HepG2 (cell line): ENCODE data around the gene PLK2. TPM values are rescaled to one million over a fixed set of nuclear protein-coding genes. Genes with fewer than 3 reads are reported as not detected.

Experiments
- ATAC-seq: fragments of 200-7000 bp; cut with Tn5 transposase; 3 replicates; pipeline ENCODE4 v1.9.1; 2020; ENCODE audit warnings: mild to moderate bottlenecking, moderate library complexity
- BruUV-seq: library from RNA; stranded (reverse); fragments of 400-500 nt; replicated peaks from 2 replicates; lab custom pipeline; 2021; lab: Mats Ljungman, UMichigan
- CTCF ChIA-PET: fragments of 300-600 bp; formaldehyde crosslinking; extraction: SDS; loops from one replicate; lab custom pipeline; 2021; ENCODE audit warnings: low total read pairs, inconsistent platforms, low intra/inter-chr PET ratio; lab: Yijun Ruan, JAX
- POLR2A ChIA-PET: fragments of 350-600 bp; sonication (Branson Sonifier 250); formaldehyde crosslinking; loops from one replicate; lab custom pipeline; 2020; ENCODE audit warnings: antibody characterized with exemption, inconsistent platforms; lab: Yijun Ruan, JAX
- DNase-seq: peaks from one replicate; pipeline ENCODE4 v3.0.0-alpha.2; 2015; ENCODE audit warnings: low spot score
- FAIRE-seq: peaks from 3 replicates; lab custom pipeline; 2011; peaks lifted over from hg19 to GRCh38; lab: Jason Lieb, UNC
- H2AFZ ChIP-seq: one replicate; pipeline ENCODE4 v1.6.1; 2011; ENCODE audit warnings: low read length, inconsistent platforms
- H3K27ac ChIP-seq: fragments of 300-600 bp; 3 replicates; pipeline ENCODE4 v1.8.0; 2011; ENCODE audit warnings: mixed run types, mild to moderate bottlenecking, mixed read lengths, low read length, inconsistent platforms; ENCODE audit not compliant: insufficient read depth; ENCODE audit errors: extremely low read length
- H3K27me3 ChIP-seq, 2 experiments: fragments of 200-600 bp in 1 of 2; 2 replicates in 1 of 2; 3 replicates in 1 of 2; pipeline versions ENCODE4 v1.6.0 to v1.8.0; 2011; ENCODE audit warnings: low read length in 2 of 2, mild to moderate bottlenecking in 2 of 2, moderate library complexity in 2 of 2, inconsistent platforms in 1 of 2; ENCODE audit not compliant: insufficient read depth in 2 of 2, control insufficient read depth in 1 of 2
- H3K36me3 ChIP-seq, 2 experiments: fragments of 200-600 bp in 1 of 2; replicated peaks in 1 of 2; 2 replicates in 1 of 2; 3 replicates in 1 of 2; pipeline versions ENCODE4 v1.5.1 to v1.8.0; 2011; ENCODE audit warnings: low read length in 2 of 2, inconsistent platforms in 1 of 2; ENCODE audit not compliant: insufficient read depth in 2 of 2, control insufficient read depth in 1 of 2
- H3K4me1 ChIP-seq: 2 replicates; pipeline ENCODE4 v1.5.1; 2012; ENCODE audit warnings: low read length, inconsistent platforms; ENCODE audit not compliant: insufficient read depth
- H3K4me2 ChIP-seq: 2 replicates; pipeline ENCODE4 v1.6.0; 2011; ENCODE audit warnings: low read depth, low read length, inconsistent platforms
- H3K4me3 ChIP-seq, 3 experiments: fragments of 200-600 bp in 1 of 3; sonication (generic), shearing (Covaris generic) in 1 of 3; replicated peaks in 1 of 3; 2 replicates each; pipeline ENCODE4 v1.5.1; 2011 to 2016; ENCODE audit warnings: low read length in 3 of 3, inconsistent platforms in 2 of 3, low read depth in 2 of 3, mild to moderate bottlenecking in 2 of 3, control low read depth in 1 of 3, mixed read lengths in 1 of 3; ENCODE audit not compliant: insufficient read depth in 1 of 3
- H3K79me2 ChIP-seq: one replicate; pipeline ENCODE4 v1.6.1; 2011; ENCODE audit warnings: low read length, inconsistent platforms; ENCODE audit not compliant: insufficient read depth
- H3K9ac ChIP-seq: 2 replicates; pipeline ENCODE4 v1.6.0; 2011; ENCODE audit warnings: mild to moderate bottlenecking, low read depth, low read length, inconsistent platforms; ENCODE audit not compliant: insufficient read depth
- H3K9me3 ChIP-seq: 2 replicates; pipeline ENCODE4 v1.5.1; 2012; ENCODE audit warnings: mild to moderate bottlenecking, low read length
- H4K20me1 ChIP-seq: 2 replicates; pipeline ENCODE4 v1.6.0; 2011; ENCODE audit warnings: inconsistent platforms, mild to moderate bottlenecking, low read length, moderate library complexity; ENCODE audit not compliant: insufficient read depth
- CBX2 ChIP-seq, 2 experiments: fragments of 200-600 bp in 1 of 2; sonication (generic); formaldehyde crosslinking in 1 of 2; IDR thresholded peaks; 2 replicates each; pipeline versions ENCODE4 v1.7.0 to v1.8.1; 2018 to 2022; ENCODE audit warnings: low read depth in 2 of 2, low read length in 1 of 2, mild to moderate bottlenecking in 1 of 2, missing genetic modification reagents in 1 of 2
- FOSL2 ChIP-seq: sonication (generic); formaldehyde crosslinking; IDR thresholded peaks from 2 replicates; pipeline ENCODE4 v1.4.0; 2020; ENCODE audit warnings: missing genetic modification reagents
- GATAD2A ChIP-seq: IDR thresholded peaks from 2 replicates; pipeline ENCODE4 v1.6.1; 2016
- MAFF ChIP-seq: IDR thresholded peaks from 2 replicates; pipeline ENCODE4 v1.6.1; 2011; ENCODE audit warnings: low read depth, low read length, improper control_type of control experiment
- MBNL3 ChIP-seq: fragments of 250-450 bp; sonication (Bioruptor Pico); conservative IDR thresholded peaks from 2 replicates; pipeline ENCODE4 v1.8.0; 2022; ENCODE audit warnings: mild to moderate bottlenecking, inconsistent platforms
- NFIC ChIP-seq: IDR thresholded peaks from 2 replicates; pipeline ENCODE4 v1.6.1; 2012; ENCODE audit warnings: mild to moderate bottlenecking, low read length, inconsistent platforms
- TCF7 ChIP-seq: sonication (generic); IDR thresholded peaks from 2 replicates; pipeline ENCODE4 v1.6.1; 2016; ENCODE audit warnings: antibody characterized with exemption, low read depth
- ZMYM4 ChIP-seq: sonication (generic); formaldehyde crosslinking; IDR thresholded peaks from 2 replicates; pipeline ENCODE4 v1.8.1; 2023; ENCODE audit warnings: mild to moderate bottlenecking, missing genetic modification reagents
- ZNF12 ChIP-seq: sonication (generic); formaldehyde crosslinking; IDR thresholded peaks from 2 replicates; pipeline ENCODE4 v1.5.0; 2020; ENCODE audit warnings: missing genetic modification reagents
- ZNF710 ChIP-seq: sonication (generic); formaldehyde crosslinking; IDR thresholded peaks from 2 replicates; pipeline ENCODE4 v1.5.0; 2020; ENCODE audit warnings: mild to moderate bottlenecking, missing genetic modification reagents, borderline replicate concordance
- WGBS: methylation state at CpG from one replicate; pipeline ENCODE4 v1.1.6; 2017; ENCODE audit warnings: low lambda C conversion rate; 5-methylcytosine and 5-hydroxymethylcytosine counted together
- in situ Hi-C: cut with HindIII; loops from 2 replicates; pipeline ENCODE4 v1.10.0; 2017; ENCODE audit warnings: low pct_unique_long_range_greater_than_20kb; ENCODE audit not compliant: extremely low pct_ligation_motif_present
- intact Hi-C: fragments of 100-400 bp; cut with micrococcal nuclease; formaldehyde crosslinking; loops from one replicate; pipeline ENCODE4 v1.10.0; 2022; ENCODE audit not compliant: unreplicated experiment
- polyA plus RNA-seq, 8 experiments: library from polyadenylated mRNA; depleted of rRNA in 3 of 8; stranded (reverse) in 7 of 8; unstranded in 1 of 8; fragments of >200 nt; fragmentation: Illumina TruSeq in 4 of 8; extraction: Trizol in 4 of 8; gene quantifications; 2 replicates each; pipeline versions ENCODE4 v1.2.1 to v1.2.3, GENCODE V29; 2011 to 2016; ENCODE audit warnings: low read depth in 4 of 8, missing spikeins in 1 of 8, mixed read lengths in 1 of 8; ENCODE audit not compliant: insufficient read depth in 1 of 8
- total RNA-seq, 5 experiments: library from RNA; depleted of rRNA; stranded (reverse); fragments of >200 nt; fragmentation: Illumina TruSeq; extraction: Trizol; gene quantifications; 2 replicates each; pipeline ENCODE4 v1.2.3, GENCODE V29; 2016; ENCODE audit warnings: low read depth in 1 of 5
- TF ChIP-seq, protein P1 (sequence below): sonication (generic); formaldehyde crosslinking; IDR thresholded peaks from 2 replicates; pipeline ENCODE4 v1.5.0; 2020; ENCODE audit warnings: missing genetic modification reagents

The PLK2 gene
- total and polyA plus RNA-seq, 2 of the 13 experiments (the other 11 are each of a cell fraction or from before 2014, with no cell fraction given), result 9.6 to 29.6 TPM

DNA sequence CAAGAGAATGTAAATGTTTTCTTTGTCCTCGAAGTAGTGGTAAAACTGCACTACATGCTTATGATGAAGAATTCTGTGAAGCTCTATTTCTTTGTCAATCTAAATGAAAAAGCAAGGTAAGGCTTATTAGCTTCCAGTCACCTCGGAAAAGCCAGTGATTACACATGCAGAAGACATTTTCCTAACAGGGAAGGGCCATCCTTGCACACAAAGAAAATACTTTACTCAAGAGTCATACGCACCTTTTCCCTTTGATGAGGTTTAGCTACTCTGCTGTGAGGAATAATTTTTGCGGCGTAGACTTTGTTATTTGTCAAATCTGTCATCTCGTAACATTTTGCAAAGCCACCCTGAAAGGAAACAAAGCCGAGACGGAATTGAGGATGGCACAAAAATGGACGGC, 1.1 kb downstream of the PLK2 start:
- ATAC-seq, result no peak
- H3K27ac ChIP-seq, result peak overlapping the region; percentile 73
- CTCF ChIA-PET, result no interaction called here
- H3K9me3 ChIP-seq, result no peaks in the 10 kb centered on the region
- no peaks in the 10 kb centered on the region for H4K20me1 ChIP-seq
- H3K4me1 ChIP-seq, result peaks cover 50% of the 10 kb centered on the region
- WGBS, result 4% methylated on average over 9 of the region's 9 CpGs
- POLR2A ChIA-PET, result interaction anchor here (5.0 kb wide), 1 partner anchor 809 kb away, joined by 22 read pairs; no protein-coding TSS in a partner anchor
- no peaks in the 10 kb centered on the region; a peak in 1 of 5 replicates for H3K27me3 ChIP-seq
- H3K79me2 ChIP-seq, result peaks cover 11% of the 10 kb centered on the region
- BruUV-seq, result no TSS peak
- peak; percentile 43 for DNase-seq
- intact Hi-C loops, result no loop called here
- H3K9ac ChIP-seq, result peak overlapping the region; percentile 79; the same call in 1 of the 2 replicates
- H3K4me2 ChIP-seq, result peak overlapping the region; percentile 69
- peak overlapping the region; percentile 71 to 79 (median 72); a peak in 5 of 6 replicates for H3K4me3 ChIP-seq
- in situ Hi-C loops, result loop anchor here (5.0 to 25.0 kb wide), 2 partner anchors 571 to 946 kb away; no protein-coding TSS in a partner anchor
- no peak overlapping the region for H2AFZ ChIP-seq
- FAIRE-seq, result no peak
- TF ChIP-seq MBNL3 (no peak), CBX2 (IDR thresholded peaks at IDR 0.05; ENCODE audit: low read depth, low read length) (0 out of 2 replicates have a peak, but pooled peaks have one; percentile 55), CBX2 (CRISPR knock-in tag; IDR thresholded peaks at IDR 0.05; ENCODE audit: low read depth) (no peak), GATAD2A (no peak), NFIC (no peak), TCF7 (no peak), ZNF12 (CRISPR knock-in tag) (0 out of 2 replicates have a peak, but pooled peaks have one; percentile 23), ZMYM4 (CRISPR knock-in tag) (no peak), ZNF710 (CRISPR knock-in tag) (no peak), FOSL2 (peak; percentile 34; the same call in 1 of the 2 replicates), MAFF (peak; percentile 5; the same call in 1 of the 2 replicates)
- TF ChIP-seq, protein P1, sequence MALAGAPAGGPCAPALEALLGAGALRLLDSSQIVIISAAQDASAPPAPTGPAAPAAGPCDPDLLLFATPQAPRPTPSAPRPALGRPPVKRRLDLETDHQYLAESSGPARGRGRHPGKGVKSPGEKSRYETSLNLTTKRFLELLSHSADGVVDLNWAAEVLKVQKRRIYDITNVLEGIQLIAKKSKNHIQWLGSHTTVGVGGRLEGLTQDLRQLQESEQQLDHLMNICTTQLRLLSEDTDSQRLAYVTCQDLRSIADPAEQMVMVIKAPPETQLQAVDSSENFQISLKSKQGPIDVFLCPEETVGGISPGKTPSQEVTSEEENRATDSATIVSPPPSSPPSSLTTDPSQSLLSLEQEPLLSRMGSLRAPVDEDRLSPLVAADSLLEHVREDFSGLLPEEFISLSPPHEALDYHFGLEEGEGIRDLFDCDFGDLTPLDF (CRISPR knock-in tag), result no peak
- peaks cover 3 to 11% of the 10 kb centered on the region in 2 experiments; a peak in 3 of 5 replicates for H3K36me3 ChIP-seq
